NCI-H345 treated with DMSO at 0.1 percent for 48 hours (cell line): ENCODE data around the gene CD1D.
"Not testable (repeated sequence)": the region's sequence is repeated elsewhere in the genome, so short reads cannot be mapped to it uniquely, and the experiment has no call there.

Experiments
- DNase-seq: peaks from one replicate; lab custom pipeline; 2025; ENCODE audit not compliant: unreplicated experiment; lab: John Stamatoyannopoulos, UW

CD1D gene

DNA sequence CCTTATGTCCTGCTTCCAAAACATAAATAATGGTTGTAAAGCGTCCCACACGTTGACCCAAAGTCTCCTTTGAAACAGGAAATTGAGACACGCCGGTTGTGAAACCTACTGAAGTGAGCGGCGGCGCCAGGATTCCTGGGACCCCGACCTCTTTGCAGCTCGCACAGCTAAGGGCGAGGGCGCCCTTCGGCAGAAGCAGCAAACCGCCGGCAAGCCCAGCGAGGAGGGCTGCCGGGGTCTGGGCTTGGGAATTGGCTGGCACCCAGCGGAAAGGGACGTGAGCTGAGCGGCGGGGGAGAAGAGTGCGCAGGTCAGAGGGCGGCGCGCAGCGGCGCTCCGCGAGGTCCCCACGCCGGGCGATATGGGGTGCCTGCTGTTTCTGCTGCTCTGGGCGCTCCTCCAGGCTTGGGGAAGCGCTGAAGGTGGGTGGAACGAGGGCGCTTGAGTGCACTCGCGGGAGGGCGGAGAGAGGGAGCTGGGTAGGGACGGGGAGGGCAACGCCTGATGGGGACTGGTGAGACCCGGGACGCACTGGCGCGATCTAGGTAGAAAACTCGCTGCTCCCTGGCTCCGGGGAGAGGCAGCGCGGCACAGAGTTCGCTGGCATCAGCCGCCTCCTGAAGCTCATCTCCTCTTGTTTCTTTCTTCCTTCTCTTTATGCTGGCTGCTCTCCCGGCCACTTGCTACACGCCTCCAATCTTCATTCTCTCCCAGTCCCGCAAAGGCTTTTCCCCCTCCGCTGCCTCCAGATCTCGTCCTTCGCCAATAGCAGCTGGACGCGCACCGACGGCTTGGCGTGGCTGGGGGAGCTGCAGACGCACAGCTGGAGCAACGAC, at the start of gene CD1D:
TSS of gene CD1D (plus strand) at position 155 of the 836 bp plus-strand sequence. CDS start at position 362, 207 bp downstream.
- no peak for DNase-seq

DNA sequence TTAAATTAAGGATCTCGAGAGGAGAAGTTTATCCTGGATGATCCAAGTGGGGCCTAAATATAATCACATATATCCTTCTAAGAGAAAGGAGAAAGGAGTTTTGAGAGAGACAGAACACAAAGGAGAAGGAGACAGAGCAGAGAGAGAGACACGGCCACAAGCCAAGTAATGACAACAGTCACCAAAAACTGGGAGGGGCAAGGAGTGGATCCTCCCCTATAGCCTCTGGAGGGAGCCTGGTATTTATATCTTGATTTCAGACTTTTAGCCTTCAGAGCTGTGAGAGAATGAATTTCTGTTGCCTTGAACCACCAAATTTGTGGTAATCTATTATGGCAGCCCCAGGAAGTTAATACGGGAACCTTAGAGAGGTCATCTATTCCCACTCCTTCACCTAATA, 49.5 kb upstream of the CD1D start:
- no peak for DNase-seq

DNA sequence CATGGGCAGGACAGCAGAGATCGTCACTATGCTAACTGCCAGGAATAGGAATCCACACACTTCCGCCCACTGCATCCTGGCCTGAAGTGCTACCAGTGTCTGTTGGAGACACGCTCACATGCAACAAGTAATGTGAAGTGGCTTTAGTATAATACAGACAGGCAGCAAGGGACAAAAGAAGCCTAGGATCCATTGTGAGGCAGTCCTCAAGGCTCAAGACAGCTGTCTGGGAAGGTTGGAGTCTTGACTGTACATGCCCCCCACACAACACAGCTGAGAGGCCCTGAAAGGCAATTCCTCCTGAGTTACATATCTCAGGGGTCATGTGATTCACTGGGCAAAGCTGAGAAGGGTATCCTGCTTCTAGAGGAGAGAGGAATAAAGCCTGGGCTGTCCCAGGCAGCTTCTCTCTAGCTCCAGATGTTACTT, 39.9 kb upstream of the CD1D start:
- no peak for DNase-seq

DNA sequence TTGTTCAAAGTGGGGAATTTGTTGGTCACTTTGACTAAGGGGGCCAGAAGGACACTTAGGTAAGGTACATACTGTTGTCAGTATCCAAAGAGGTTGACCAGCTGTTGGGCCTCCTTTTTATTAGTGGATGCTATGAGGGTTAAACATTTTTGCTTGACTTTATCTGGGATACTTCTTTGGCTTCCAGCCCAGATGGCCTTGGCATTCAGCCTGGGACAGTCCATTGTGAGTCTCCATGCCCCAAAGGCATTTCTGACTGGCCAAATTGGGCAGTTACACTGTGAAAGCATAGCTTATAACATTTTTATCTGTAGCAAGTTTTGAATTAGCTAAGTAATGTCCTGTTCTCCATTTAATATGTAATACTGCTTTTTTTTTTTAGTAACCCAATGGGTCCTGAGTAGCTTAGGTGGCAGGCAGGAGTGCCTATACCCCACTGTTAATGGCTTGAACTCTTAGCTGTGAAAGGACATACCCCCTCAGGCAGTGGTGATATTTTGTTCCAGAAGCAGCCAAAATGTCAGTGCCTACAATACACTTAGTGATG, 35.4 kb upstream of the CD1D start:
- no peak for DNase-seq

DNA sequence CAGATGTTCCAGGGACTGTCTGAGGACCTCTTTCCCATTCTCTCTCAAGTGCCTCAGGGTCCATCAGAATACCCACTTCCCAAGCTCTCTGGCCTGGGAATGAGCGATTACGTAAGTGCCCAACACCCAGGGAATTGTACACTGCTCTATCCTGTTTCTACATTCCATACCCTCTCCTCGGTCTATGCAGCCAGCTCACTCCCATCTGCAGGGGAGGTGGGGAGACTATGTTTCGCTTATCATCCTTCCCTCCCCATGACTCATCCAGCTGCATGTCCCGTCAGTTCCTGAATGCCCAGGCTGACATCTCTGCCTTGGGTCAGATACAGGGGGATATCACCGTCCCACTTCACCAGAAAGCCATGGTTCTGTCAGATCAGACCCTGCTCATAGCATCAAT, 34.5 kb upstream of the CD1D start:
- DNase-seq: no peak

DNA sequence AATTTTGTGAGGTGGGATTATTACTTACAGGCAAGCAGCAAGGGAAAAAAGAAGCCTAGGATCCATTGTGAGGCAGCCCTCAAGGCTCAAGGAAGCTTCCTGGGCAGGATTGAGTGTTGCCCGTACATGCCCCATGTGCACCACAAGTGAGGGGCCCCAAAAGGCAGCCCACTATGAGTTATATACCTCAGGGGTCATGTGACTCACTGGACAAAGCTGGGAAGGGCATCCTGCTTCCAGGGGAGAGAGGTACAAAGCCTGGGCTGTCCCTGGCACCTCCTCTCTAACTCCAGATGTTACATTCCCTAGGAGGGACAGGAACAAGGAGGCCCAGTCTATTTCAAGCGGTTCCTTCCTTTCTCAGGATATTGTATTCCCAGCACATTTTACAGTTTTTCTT, 34.0 kb upstream of the CD1D start:
- DNase-seq: no peak

DNA sequence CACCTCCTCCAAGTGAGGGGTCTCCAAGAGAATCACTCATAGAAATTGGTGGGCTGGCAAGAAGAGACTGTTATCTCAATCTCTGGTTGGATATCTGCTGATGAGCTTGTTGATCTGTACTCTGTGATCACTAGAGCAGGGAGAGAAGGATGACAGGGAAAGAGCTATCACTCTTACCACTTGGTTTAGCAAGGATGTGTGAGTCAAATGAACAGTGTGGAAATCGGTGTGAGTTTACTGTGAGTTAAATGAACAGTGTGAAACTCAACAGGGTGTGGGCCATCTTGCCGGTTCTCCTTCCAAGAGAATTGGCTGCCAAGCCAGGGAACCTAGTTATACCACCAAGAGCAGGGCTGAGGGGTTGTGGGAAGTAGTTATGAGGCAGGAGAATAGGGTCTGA, 33.3 kb upstream of the CD1D start:
- DNase-seq: no peak

DNA sequence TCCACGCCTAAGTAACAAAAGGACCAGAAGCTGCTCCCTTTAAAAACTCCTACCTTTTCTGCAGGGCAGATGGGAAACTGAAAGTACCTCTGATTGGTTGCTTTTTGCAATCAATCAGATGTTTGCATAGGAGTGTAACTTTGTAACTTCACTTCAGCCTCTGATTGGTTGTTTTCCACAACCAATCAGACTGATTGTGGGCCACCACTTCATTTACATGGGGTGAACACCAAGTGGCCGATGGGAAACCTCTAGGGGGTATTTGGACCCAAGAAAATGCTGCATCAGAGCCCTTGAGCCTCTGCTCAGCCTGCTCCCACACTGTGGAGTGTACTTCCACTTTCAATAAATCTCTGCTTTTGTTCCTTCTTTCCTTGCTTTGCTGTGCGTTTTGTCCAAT, 32.8 kb upstream of the CD1D start:
- DNase-seq: no peak

DNA sequence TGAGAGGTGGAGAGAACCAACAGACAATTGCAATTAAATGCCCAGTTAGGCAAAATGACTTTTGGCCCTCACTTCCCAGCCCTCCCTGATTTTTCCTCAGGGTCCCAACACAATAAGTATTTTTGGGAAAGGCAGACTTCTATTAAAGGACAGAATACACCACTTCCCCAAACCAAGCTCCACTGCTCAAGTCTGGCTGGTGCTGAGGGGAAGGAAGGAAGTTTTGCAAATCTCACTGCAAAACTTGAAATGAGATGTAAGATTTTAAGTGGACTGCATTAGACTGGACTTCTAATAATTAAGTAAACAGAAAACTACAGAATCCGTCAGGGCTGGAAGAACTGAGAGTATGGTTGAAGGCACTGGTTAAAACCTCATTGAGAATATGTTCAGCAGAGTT, 32.2 kb upstream of the CD1D start:
- DNase-seq: no peak

DNA sequence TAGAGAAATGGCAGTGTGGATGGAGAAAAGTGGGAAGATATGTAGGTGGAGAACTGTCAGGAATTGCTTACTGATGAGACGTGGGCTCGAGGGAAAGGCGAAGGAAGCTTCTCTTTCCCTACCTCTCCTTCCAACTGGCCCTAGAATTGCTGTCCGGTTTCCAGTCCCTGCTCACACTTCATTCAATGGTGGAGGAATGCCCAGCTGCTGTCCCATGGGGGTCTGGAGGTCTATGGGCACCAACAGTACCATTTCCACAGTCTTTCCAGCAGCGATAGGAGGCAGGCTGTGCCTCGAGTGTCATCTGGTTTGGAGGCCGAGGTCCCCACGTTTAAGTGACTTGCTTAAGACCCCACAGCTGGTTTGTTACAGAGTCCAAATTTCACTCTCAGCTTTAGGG, 31.5 kb upstream of the CD1D start:
- no peak for DNase-seq

DNA sequence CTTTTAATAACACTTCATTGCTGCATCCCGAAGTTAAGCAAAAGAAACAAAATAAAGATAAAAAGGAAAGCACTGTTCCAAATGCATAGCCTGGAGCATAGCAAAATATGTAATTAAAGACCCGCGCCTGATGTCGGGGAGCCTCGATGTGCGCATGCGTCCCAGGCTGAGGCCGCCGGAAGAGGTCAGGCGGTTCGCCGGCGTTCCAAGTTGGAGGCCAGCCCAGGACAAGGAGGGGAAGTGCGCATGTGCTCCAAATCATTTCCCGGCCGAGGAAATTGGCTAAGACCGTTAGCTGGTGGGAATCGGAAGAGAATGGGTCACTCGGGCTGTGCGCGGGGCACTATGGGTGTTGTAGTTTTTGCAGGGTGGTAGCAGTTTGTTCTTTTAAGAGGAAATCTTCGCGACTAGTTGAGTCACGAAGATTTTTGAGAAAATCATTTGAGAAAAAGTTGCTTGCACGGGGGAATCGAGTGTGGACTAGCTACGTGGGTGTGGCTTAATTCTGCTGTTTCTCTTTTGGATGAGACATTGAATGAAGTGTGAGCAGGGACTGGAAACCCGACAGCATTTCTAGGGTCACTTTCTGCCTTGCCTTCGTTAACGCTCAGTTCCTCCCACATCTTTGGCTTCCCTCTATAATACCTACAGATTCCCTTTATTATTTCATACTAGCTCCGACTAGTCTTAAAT, 31.0 kb upstream of the CD1D start:
- no peak for DNase-seq

DNA sequence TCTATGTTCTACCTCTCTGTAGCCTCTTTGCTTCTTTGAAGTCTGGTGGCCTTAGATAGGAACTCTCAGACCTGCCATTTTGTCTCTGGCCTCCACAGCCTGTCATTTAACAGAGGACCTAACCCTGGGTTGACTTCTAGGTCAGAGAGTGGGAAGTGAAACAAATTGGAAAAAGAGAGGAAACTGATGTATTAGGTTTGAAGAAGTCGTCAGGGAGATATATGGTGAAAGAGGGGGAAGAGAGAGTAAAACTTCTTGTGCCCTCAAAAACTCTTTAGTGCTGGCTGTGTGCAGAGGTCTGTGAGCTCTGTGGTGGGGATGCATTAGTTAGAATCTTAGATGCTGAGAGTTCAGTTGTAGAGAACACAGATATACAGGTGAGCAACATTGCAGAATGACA, 30.2 kb upstream of the CD1D start:
- DNase-seq: no peak

DNA sequence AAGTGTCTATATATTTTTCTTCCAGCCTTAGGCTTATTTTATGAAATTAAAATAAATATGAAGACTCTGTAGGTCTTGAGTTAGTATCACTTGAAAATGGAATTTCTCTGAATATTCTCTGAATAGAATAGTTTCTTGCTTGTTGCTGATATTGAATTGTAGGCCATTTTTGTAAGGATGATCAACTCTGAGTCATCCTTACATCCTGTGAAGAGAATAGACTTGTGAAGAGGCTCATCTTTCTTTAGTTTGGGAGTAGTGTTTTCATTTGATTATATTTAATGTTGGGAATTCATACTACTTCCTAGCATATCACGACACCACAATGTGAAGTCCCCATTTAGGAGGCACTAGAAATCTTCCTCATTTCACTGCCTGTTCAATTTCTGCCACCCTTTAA, 27.5 kb upstream of the CD1D start:
- DNase-seq: no peak

DNA sequence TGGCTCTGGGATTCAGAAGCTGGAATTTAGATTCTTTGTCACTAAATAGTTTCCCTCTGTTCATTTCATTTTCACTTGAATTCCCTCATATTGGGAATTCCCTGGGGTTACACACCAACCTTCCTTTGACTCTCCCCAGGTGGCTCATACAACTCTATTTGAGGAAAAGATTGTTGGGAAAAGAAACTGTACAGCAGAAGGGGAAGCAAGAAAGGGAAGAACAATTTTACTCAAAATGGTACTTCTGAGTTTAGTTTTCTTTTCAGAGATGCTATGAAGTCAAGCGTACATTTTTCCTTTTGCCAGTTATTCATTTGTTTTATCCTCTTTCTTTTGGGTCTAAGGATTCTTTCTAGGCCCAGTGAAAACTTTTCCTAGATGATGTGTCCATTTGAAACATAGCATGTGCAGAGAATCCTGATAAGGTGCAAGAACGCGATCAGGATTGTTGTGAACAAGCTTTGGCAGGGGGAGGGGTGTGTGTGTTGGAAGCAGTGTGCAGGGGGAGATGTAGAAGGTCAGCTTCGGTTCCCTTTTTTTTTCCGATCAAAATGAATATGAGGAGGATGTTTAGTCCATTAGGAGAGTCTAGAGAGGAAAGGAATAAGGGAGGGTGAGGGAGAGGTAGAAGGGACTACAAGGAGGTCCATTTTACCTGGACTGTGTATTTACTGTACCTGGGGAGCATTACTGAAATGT, 26.8 kb upstream of the CD1D start:
- DNase-seq: no peak

DNA sequence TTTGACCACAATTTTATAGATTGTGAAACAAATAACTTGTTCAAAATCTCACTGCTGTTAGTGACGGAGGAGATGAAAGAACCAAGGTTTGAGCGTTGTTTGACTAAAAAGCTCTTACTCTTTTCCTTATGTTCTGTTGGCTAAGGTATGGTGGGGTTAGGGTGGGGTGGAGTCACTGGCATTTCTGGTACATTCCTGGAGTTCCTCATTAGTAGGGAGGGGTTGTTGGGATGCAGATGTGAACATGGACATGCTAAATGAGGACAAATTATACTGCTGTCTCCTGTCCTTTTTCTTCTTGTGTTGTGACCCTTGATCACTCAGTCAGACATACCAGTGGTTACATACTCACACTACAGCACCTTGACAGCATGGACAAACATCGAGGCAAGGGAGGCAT, 26.2 kb upstream of the CD1D start:
- no peak for DNase-seq

DNA sequence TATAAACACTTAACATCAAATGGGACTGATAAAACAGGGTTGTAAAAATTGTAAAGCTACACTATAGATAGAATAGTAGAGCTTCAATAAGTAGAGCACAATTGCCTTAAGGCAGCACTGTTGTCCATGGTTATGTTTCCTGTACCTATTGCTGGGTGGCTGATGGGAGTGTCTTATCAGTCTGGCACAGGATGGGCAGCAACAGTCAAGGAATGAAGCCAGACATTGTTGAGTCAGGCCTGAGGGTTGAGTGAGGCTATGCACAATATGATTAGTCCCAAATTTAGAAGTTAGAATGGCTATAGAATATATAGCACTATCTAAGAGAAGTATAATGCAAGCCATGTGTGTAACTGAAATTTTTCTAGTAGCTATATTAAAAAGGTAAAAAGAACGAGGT, 25.0 kb upstream of the CD1D start:
- no peak for DNase-seq

DNA sequence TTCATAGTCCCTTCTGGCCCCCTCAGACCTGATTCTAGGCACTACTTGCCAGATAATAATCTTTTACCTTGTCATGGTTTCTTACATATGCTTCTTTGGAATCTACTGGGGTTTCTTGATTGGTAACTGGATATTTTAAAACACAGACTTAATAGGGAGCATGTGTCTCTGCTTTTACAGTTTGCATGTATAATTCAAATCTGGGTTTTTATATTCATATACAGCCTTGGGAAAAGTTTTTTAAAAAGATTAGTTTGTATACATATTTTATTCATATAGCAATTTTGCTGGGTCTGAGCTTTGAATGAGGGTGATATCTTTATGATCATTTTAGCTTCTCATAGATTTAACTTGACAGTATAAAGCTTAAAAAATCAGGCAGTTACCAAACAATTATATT, 21.1 kb upstream of the CD1D start:
- no peak for DNase-seq

DNA sequence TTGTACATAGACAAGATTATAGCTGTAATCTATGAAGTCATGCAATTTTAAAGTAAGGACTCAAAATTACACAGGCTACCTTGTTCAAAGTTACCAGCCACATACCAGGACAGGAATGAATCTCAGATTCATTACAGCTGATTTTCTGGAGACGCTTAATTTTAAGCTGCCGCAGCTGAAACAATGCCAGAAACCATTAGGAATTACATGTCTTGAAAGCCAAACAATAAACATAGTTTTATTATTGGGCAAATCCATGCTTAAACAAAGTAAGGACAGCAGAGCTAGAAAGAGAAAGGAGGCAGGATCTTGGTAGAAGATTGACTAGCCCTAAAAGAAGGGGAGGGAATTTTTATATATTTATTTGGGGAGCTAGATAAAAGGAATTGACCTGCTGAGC, 19.2 kb upstream of the CD1D start:
- DNase-seq: no peak

DNA sequence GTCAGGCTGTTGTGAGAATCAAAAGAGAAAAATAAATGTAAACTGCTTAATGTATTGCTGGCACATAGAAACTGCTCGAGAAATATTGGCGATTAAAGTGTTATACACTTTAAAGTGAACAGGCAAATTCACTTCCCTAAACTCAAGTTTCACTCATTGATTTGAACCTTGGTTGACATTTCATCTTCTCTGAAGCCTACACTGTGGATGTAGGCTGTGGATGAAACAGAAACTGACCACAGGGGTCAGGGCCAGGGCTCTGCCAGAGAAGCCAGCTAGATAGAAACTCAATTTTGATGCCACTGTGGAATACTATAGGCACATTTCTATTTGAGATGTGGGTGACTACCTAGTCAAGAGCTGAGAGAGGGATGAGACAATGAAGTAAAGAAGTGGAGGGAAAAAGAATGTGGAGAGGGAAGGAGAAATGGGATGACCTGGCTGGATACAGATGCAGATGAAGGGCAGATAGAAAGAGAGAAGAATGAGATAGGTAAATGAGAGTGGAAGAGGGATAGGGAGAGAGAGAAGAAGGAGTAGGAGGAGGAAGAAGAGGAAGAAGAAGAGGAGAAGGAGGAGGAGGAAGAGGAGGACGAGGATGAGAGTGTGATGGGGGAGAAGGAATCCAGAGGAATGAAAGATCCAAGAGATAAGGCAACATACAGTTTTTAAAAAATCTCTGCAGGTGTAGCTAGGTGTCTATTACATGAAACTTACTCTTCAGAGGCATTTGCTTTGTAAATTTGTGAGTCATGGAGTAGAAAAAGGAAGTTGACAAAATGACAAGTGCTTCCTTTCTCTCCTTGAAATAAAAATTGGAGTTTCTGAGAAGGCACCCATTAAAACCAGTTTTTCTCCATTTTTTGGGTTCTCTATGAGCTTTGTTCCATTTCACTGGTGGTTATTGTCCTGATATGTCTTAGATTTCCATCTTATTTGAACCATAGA, 17.4 kb upstream of the CD1D start:
- DNase-seq: no peak

DNA sequence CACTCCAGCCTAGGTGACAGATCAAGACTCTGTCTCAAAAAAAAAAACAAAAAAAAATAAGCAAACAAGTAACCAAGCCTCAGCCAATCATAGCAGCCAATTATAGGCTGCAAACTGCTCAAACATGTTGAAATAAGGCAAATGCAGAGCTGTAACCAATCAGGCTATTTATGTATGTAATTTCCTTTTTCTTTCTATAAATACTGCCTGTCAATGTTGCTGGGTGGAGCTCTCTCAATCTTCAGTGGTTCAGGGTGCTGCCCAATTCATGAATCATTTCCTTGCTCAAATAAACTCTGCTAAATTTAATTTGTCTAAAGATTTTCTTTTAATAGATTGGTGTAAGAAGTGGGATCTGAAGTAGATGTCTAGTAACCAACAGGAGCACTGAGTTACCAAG, 11.6 kb upstream of the CD1D start:
- DNase-seq: no peak

DNA sequence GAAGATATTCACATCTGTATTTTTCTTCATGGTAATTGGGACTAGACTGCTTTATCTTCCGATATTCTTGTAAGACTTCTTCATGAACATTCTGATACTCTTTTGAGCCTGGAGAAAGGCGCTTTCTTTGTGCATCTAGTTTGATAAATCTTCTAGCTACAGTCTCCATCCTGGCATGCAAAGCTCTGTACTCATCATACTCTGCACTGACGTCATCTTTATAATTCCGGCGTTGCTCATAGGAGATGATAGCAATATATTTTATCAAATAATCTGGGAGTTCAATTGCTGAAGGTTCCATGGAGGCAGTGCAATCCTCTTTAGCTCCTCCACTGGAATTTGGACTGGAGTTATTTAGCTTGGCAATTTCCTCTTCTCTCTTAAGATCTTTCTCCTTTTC, 4.8 kb upstream of the CD1D start:
- DNase-seq: not testable (repeated sequence)
